Cardiac muscle cell (in vitro differentiated cells and primary cell): ENCODE measurements around the gene PIPOX. TPM values are rescaled to one million over a fixed set of nuclear protein-coding genes. Genes with fewer than 3 reads are reported as not detected.

Source experiments
- DNase-seq, 2 donors: peaks; one replicate each; pipeline versions ENCODE4 v3.0.0 to v3.0.0-alpha.2; 2010 to 2017; ENCODE audit warnings: low read depth in 1 of 2, low spot score in 1 of 2
- H3K27ac ChIP-seq: fragments of 200-600 bp; sonication (generic); 2 replicates; pipeline ENCODE4 v1.5.1; 2016
- H3K27me3 ChIP-seq: fragments of 200-600 bp; sonication (generic); 2 replicates; pipeline ENCODE4 v1.6.0; 2016; ENCODE audit warnings: control low read depth
- H3K36me3 ChIP-seq: fragments of 200-600 bp; sonication (generic); 2 replicates; pipeline ENCODE4 v1.5.1; 2016; ENCODE audit warnings: control low read depth
- H3K4me1 ChIP-seq: fragments of 200-600 bp; sonication (generic); 2 replicates; pipeline ENCODE4 v1.8.1; 2017; ENCODE audit warnings: low read depth, mild to moderate bottlenecking, mixed run types
- H3K4me3 ChIP-seq: fragments of 200-600 bp; sonication (generic); 2 replicates; pipeline ENCODE4 v1.5.1; 2016; ENCODE audit warnings: mild to moderate bottlenecking
- H3K9me3 ChIP-seq: fragments of 200-600 bp; sonication (generic); 2 replicates; pipeline ENCODE4 v1.5.1; 2017; ENCODE audit warnings: low read depth, mild to moderate bottlenecking, control low read depth
- CTCF ChIP-seq: IDR thresholded peaks from 2 replicates; pipeline ENCODE4 v1.5.1; 2012; ENCODE audit warnings: low read depth, mild to moderate bottlenecking, low read length
- polyA plus RNA-seq: library from polyadenylated mRNA; unstranded; fragments of >200 nt; fragmentation: Nextera tagmentation; extraction: Ambion mirVana; gene quantifications from 2 replicates; pipeline ENCODE4 v1.2.1, GENCODE V29; 2016
- total RNA-seq: library from RNA; depleted of rRNA; stranded (reverse); fragments of >200 nt; gene quantifications from 2 replicates; pipeline ENCODE4 v1.2.3, GENCODE V29; 2016

Gene PIPOX
- total and polyA plus RNA-seq, 2 experiments from 2014 or later: 5.3 to 6.5 TPM

- no peaks in the 10 kb centered on the region for H3K27me3 ChIP-seq
- H3K9me3 ChIP-seq: no peaks in the 10 kb centered on the region
- TF ChIP-seq CTCF: no peak
- H3K36me3 ChIP-seq: no peaks in the 10 kb centered on the region
- H3K27ac ChIP-seq: no peak overlapping the region
- H3K4me3 ChIP-seq: no peak overlapping the region
- no peak for DNase-seq
- peaks cover 17% of the 10 kb centered on the region for H3K4me1 ChIP-seq
These were observed 4.7 kb upstream of the PIPOX start for GRCh38 chr17:29038085-29038795.

GRCh38 chr17:29039764-29040598 is 3.0 kb upstream of the PIPOX start:
- Histone ChIP-seq H3K4me1 (peaks cover 17% of the 10 kb centered on the region), H3K9me3 (no peaks in the 10 kb centered on the region), H3K4me3 (no peak overlapping the region), H3K27me3 (no peaks in the 10 kb centered on the region), H3K36me3 (no peaks in the 10 kb centered on the region), H3K27ac (no peak overlapping the region)
- TF ChIP-seq CTCF: no peak
- DNase-seq: peak in 1 of 2 donors; percentile 96

- Histone ChIP-seq H3K4me1 (peaks cover 17% of the 10 kb centered on the region), H3K9me3 (no peaks in the 10 kb centered on the region), H3K4me3 (no peak overlapping the region), H3K27me3 (no peaks in the 10 kb centered on the region), H3K36me3 (no peaks in the 10 kb centered on the region), H3K27ac (no peak overlapping the region)
- no peak for DNase-seq
- no peak for TF ChIP-seq CTCF
These were observed 1.9 kb upstream of the PIPOX start for GRCh38 chr17:29041091-29041490.

GRCh38 chr17:29041571-29041970 is 1.4 kb upstream of the PIPOX start:
- Histone ChIP-seq H3K9me3 (no peaks in the 10 kb centered on the region), H3K36me3 (no peaks in the 10 kb centered on the region), H3K4me3 (no peak overlapping the region), H3K4me1 (peaks cover 17% of the 10 kb centered on the region), H3K27me3 (no peaks in the 10 kb centered on the region), H3K27ac (no peak overlapping the region)
- no peak for DNase-seq
- no peak for TF ChIP-seq CTCF

GRCh38 chr17:29042026-29042678 is 789 bp upstream of the PIPOX start:
- no peak overlapping the region for H3K27ac ChIP-seq
- H3K4me1 ChIP-seq: peaks cover 17% of the 10 kb centered on the region
- H3K36me3 ChIP-seq: no peaks in the 10 kb centered on the region
- no peaks in the 10 kb centered on the region for H3K27me3 ChIP-seq
- TF ChIP-seq CTCF: no peak
- H3K4me3 ChIP-seq: no peak overlapping the region
- no peak for DNase-seq
- no peaks in the 10 kb centered on the region for H3K9me3 ChIP-seq
